Measurements from ENCODE around the gene RTCA. TPM values are rescaled to one million over a fixed set of nuclear protein-coding genes. Genes with fewer than 3 reads are reported as not detected.

Gene RTCA
- total RNA-seq, 1 donor from 2014 or later = 69.7 TPM

DNA sequence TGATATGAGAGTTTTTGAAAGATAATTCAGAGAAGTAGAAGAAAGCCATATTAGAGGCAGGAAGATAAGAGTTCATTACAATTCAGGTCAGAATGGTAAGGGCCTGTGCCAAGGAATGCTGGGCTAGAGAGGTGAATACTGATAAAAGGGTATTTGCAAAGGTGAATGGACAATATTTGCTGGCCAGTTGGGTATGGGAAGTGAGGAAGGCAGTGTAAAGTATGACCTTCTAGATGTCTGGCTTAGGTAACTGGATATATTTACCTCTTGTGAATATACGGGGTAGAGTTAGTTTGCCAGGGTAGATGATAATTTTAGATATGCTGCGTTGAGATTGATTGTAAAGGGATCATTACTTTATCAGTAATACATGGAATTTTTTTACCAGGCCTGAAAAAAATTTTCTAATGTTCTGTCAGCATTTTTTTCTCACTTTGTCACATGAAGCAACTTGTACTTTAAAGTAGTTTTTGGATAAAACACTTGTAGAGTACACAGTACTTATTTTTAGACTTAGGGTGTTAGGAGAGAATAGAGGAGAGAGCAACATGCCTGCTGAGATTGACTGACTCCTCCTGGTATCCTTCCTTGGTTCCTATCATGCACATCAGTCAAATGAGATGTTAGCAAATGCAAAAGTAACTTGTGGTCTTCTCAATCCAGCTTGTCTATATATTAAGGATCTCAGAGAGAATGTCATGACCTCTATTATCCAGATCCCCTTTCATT is 14.1 kb downstream of the RTCA start:
- Histone ChIP-seq H3F3A (ENCODE audit: low read depth) (no peaks in the 10 kb centered on the region), H4K20me1 (ENCODE audit: low read depth) (no peaks in the 10 kb centered on the region), H3K27ac (no peak overlapping the region), H3K27me3 (no peaks in the 10 kb centered on the region), H3K4me1 (no peaks in the 10 kb centered on the region), H3K4me2 (no peak overlapping the region), H3K9me3 (ENCODE audit: low read depth) (no peaks in the 10 kb centered on the region), H3K4me3 (no peak overlapping the region), H3K79me2 (ENCODE audit: low read depth) (no peaks in the 10 kb centered on the region), H3K36me3 (peaks cover 35% of the 10 kb centered on the region), H2AFZ (replicated peaks) (no peak overlapping the region), H3K9ac (no peak overlapping the region)
- Mint-ChIP-seq H3K4me1 (no peaks in the 10 kb centered on the region), H3K27me3 (ENCODE audit: insufficient read depth, low read depth) (no peaks in the 10 kb centered on the region), H3K9me3 (no peaks in the 10 kb centered on the region), H3K4me3 (no peak overlapping the region), H3K27ac (no peak overlapping the region), H3K36me3 (peaks cover 23% of the 10 kb centered on the region)
- TF ChIP-seq CTCF (IDR thresholded peaks at IDR 0.05) (no peak), EZH2 (IDR thresholded peaks at IDR 0.05) (no peak), EZH2phosphoT487 (IDR thresholded peaks at IDR 0.05) (no peak)
- no peak for DNase-seq (ENCODE audit: low spot score)

DNA sequence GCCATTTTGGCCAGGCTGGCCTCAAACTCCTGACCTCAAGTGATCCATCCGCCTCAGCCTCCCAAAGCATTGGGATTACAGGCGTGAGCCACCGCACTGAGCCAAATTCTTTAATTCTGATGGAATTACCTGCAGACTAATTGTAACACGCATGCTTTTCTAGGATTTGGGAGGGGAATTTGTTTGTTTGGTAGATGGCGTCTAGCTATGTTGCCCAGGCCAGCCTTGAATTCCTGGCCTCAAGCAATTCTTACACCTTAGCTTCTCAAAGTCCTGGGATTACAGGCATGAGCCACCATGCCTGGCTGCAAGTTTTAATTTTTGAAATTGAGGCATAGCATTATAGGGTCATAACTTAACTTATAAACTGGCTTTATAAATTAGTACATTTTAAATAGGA is 18.6 kb downstream of the RTCA start:
- no peak overlapping the region for H3K27ac ChIP-seq
- Mint-ChIP-seq H3K27ac (no peak overlapping the region), H3K27me3 (ENCODE audit: insufficient read depth, low read depth) (no peaks in the 10 kb centered on the region), H3K9me3 (no peaks in the 10 kb centered on the region), H3K36me3 (peaks cover 10% of the 10 kb centered on the region), H3K4me1 (no peaks in the 10 kb centered on the region), H3K4me3 (no peak overlapping the region)
- H2AFZ ChIP-seq (replicated peaks) = no peak overlapping the region
- H3K4me2 ChIP-seq = no peak overlapping the region
- peaks cover 39% of the 10 kb centered on the region for H3K36me3 ChIP-seq
- no peak overlapping the region for H3K4me3 ChIP-seq
- H3K27me3 ChIP-seq = no peaks in the 10 kb centered on the region
- TF ChIP-seq EZH2phosphoT487 (IDR thresholded peaks at IDR 0.05) = no peak
- H3K9me3 ChIP-seq (ENCODE audit: low read depth) = no peaks in the 10 kb centered on the region
- no peak for DNase-seq (ENCODE audit: low spot score)
- no peaks in the 10 kb centered on the region for H4K20me1 ChIP-seq (ENCODE audit: low read depth)
- H3F3A ChIP-seq (ENCODE audit: low read depth) = peaks cover 6% of the 10 kb centered on the region
- no peaks in the 10 kb centered on the region for H3K4me1 ChIP-seq
- no peaks in the 10 kb centered on the region for H3K79me2 ChIP-seq (ENCODE audit: low read depth)
- no peak overlapping the region for H3K9ac ChIP-seq

- Mint-ChIP-seq H3K4me3 (no peak overlapping the region), H3K9me3 (no peaks in the 10 kb centered on the region), H3K4me1 (no peaks in the 10 kb centered on the region), H3K36me3 (peaks cover 12% of the 10 kb centered on the region), H3K27ac (no peak overlapping the region), H3K27me3 (ENCODE audit: insufficient read depth, low read depth) (no peaks in the 10 kb centered on the region)
- H4K20me1 ChIP-seq (ENCODE audit: low read depth) = no peaks in the 10 kb centered on the region
- no peaks in the 10 kb centered on the region for H3K27me3 ChIP-seq
- no peaks in the 10 kb centered on the region for H3K79me2 ChIP-seq (ENCODE audit: low read depth)
- H3K36me3 ChIP-seq = peaks cover 46% of the 10 kb centered on the region
- H3K9me3 ChIP-seq (ENCODE audit: low read depth) = no peaks in the 10 kb centered on the region
- DNase-seq (ENCODE audit: low spot score) = no peak
- TF ChIP-seq CTCF (IDR thresholded peaks at IDR 0.05) = no peak
- no peak for TF ChIP-seq EZH2phosphoT487 (IDR thresholded peaks at IDR 0.05)
- no peak for TF ChIP-seq EZH2 (IDR thresholded peaks at IDR 0.05)
- H3K9ac ChIP-seq = no peak overlapping the region
- H3F3A ChIP-seq (ENCODE audit: low read depth) = peaks cover 6% of the 10 kb centered on the region
- H3K27ac ChIP-seq = no peak overlapping the region
- H3K4me2 ChIP-seq = no peak overlapping the region
- H2AFZ ChIP-seq (replicated peaks) = no peak overlapping the region
- H3K4me3 ChIP-seq = no peak overlapping the region
- H3K4me1 ChIP-seq = no peaks in the 10 kb centered on the region
Observed at GRCh38 chr1:100287162-100287561, 21.1 kb downstream of the RTCA start.

- Histone ChIP-seq H2AFZ (replicated peaks) (no peak overlapping the region), H3K4me3 (no peak overlapping the region), H3K9me3 (ENCODE audit: low read depth) (no peaks in the 10 kb centered on the region), H3K9ac (no peak overlapping the region), H3K4me1 (no peaks in the 10 kb centered on the region), H3F3A (ENCODE audit: low read depth) (peaks cover 14% of the 10 kb centered on the region), H4K20me1 (ENCODE audit: low read depth) (no peaks in the 10 kb centered on the region), H3K36me3 (peaks cover 36% of the 10 kb centered on the region), H3K27me3 (no peaks in the 10 kb centered on the region), H3K27ac (no peak overlapping the region), H3K79me2 (ENCODE audit: low read depth) (no peaks in the 10 kb centered on the region), H3K4me2 (no peak overlapping the region)
- no peaks in the 10 kb centered on the region for H3K27me3 Mint-ChIP-seq (ENCODE audit: insufficient read depth, low read depth)
- TF ChIP-seq EZH2 (IDR thresholded peaks at IDR 0.05) (no peak), EZH2phosphoT487 (IDR thresholded peaks at IDR 0.05) (no peak), CTCF (IDR thresholded peaks at IDR 0.05) (no peak)
- peaks cover 16% of the 10 kb centered on the region for H3K36me3 Mint-ChIP-seq
- no peak overlapping the region for H3K27ac Mint-ChIP-seq
- no peaks in the 10 kb centered on the region for H3K4me1 Mint-ChIP-seq
- DNase-seq (ENCODE audit: low spot score) = no peak
- no peak overlapping the region for H3K4me3 Mint-ChIP-seq
- no peaks in the 10 kb centered on the region for H3K9me3 Mint-ChIP-seq
Observed at GRCh38 chr1:100290291-100290690, 24.3 kb downstream of the RTCA start.

All from neural progenitor cell (in vitro differentiated cells).